Left ventricle myocardium inferior (tissue), 1 donor: ENCODE results near the gene C10orf105. TPM values are rescaled to one million over a fixed set of nuclear protein-coding genes. Genes with fewer than 3 reads are reported as not detected.

Source experiments
- DNase-seq: peaks from one replicate; pipeline ENCODE4 v3.0.0-alpha.2; 2020
- H3K27ac ChIP-seq: fragments of 200-600 bp; replicated peaks from 2 replicates; pipeline ENCODE4 v1.8.0; 2021
- H3K27me3 ChIP-seq: fragments of 200-600 bp; 2 replicates; pipeline ENCODE4 v1.8.0; 2021; ENCODE audit warnings: low read depth
- H3K36me3 ChIP-seq: fragments of 200-600 bp; 2 replicates; pipeline ENCODE4 v1.8.0; 2021
- H3K4me1 ChIP-seq: fragments of 200-600 bp; 2 replicates; pipeline ENCODE4 v1.8.0; 2021
- H3K4me3 ChIP-seq: fragments of 200-600 bp; 2 replicates; pipeline ENCODE4 v1.8.0; 2021; ENCODE audit warnings: mild to moderate bottlenecking, moderate library complexity
- H3K9me3 ChIP-seq: fragments of 200-600 bp; replicated peaks from 2 replicates; pipeline ENCODE4 v1.8.0; 2021
- CTCF ChIP-seq: fragments of 200-600 bp; IDR thresholded peaks from 2 replicates; pipeline ENCODE4 v1.8.0; 2021; ENCODE audit warnings: antibody characterized with exemption, mild to moderate bottlenecking, borderline replicate concordance
- intact Hi-C: fragments of 100-400 bp; cut with micrococcal nuclease; formaldehyde crosslinking; loops from one replicate; pipeline ENCODE4 v1.11.0; 2022
- total RNA-seq: library from RNA; stranded (reverse); fragmentation: NEBNext Ultra II Directional; extraction: Animal tissue kit (Norgen Biotek cat#: 25700); gene quantifications from one replicate; pipeline ENCODE4 v1.2.1, GENCODE V29; 2021
- donor health status: DM: no; HTN: yes; CAD: no; lungs with severe emphysema.

The C10orf105 gene
- total RNA-seq, 1 donor from 2014 or later: 0.05 TPM

GRCh38 chr10:71721313-71721712, 1.7 kb upstream of the C10orf105 start:
- Histone ChIP-seq H3K27ac (no peak overlapping the region), H3K9me3 (no peaks in the 10 kb centered on the region), H3K4me1 (peaks cover 46% of the 10 kb centered on the region), H3K27me3 (no peaks in the 10 kb centered on the region), H3K36me3 (no peaks in the 10 kb centered on the region), H3K4me3 (no peak overlapping the region)
- intact Hi-C loops: loop anchor here (10.0 kb wide), 1 partner anchor 53 kb away; the partner anchor contains the start of gene VSIR
- no peak for DNase-seq
- no peak for TF ChIP-seq CTCF

- DNase-seq: no peak
These were observed 710 bp upstream of the C10orf105 start for GRCh38 chr10:71720288-71720687.

GRCh38 chr10:71719042-71719441, 536 bp downstream of the C10orf105 start:
- Histone ChIP-seq H3K36me3 (no peaks in the 10 kb centered on the region), H3K27ac (peak overlapping the region; percentile 72), H3K27me3 (no peaks in the 10 kb centered on the region), H3K9me3 (no peaks in the 10 kb centered on the region), H3K4me3 (no peak overlapping the region), H3K4me1 (peaks cover 59% of the 10 kb centered on the region)
- TF ChIP-seq CTCF: no peak
- peak; percentile 62 for DNase-seq
- intact Hi-C loops: no loop called here

More at GRCh38 chr10:71720288-71720687, 710 bp upstream of the C10orf105 start:
- H3K9me3 ChIP-seq: no peaks in the 10 kb centered on the region
- H3K4me3 ChIP-seq: no peak overlapping the region
- peaks cover 46% of the 10 kb centered on the region for H3K4me1 ChIP-seq
- H3K36me3 ChIP-seq: no peaks in the 10 kb centered on the region
- TF ChIP-seq CTCF: no peak
- no peak overlapping the region for H3K27ac ChIP-seq
- intact Hi-C loops: loop anchor here (10.0 kb wide), 1 partner anchor 55 kb away; the partner anchor contains the start of gene VSIR
- H3K27me3 ChIP-seq: no peaks in the 10 kb centered on the region

GRCh38 chr10:71718165-71718698, 1.3 kb downstream of the C10orf105 start:
- TF ChIP-seq CTCF: no peak
- Histone ChIP-seq H3K4me3 (no peak overlapping the region), H3K4me1 (peaks cover 67% of the 10 kb centered on the region), H3K36me3 (no peaks in the 10 kb centered on the region), H3K9me3 (no peaks in the 10 kb centered on the region), H3K27me3 (no peaks in the 10 kb centered on the region), H3K27ac (peak overlapping the region; percentile 72)
- DNase-seq: no peak
- intact Hi-C loops: no loop called here

- no peak overlapping the region for H3K4me3 ChIP-seq
- DNase-seq: no peak
- intact Hi-C loops: no loop called here
- H3K4me1 ChIP-seq: peaks cover 74% of the 10 kb centered on the region
- H3K9me3 ChIP-seq: no peaks in the 10 kb centered on the region
- no peak for TF ChIP-seq CTCF
- no peaks in the 10 kb centered on the region for H3K27me3 ChIP-seq
- H3K36me3 ChIP-seq: no peaks in the 10 kb centered on the region
- H3K27ac ChIP-seq: peak overlapping the region; percentile 72
These were observed 2.0 kb downstream of the C10orf105 start for GRCh38 chr10:71717551-71717951.
